BE2C (cell line): ENCODE results near the gene OVCH1.
A peak's percentile ranks its signal among the peaks of the same experiment; 100 is the strongest.

ENCODE experiments used
- DNase-seq: peaks from one replicate; pipeline ENCODE4 v3.0.0-alpha.2; 2020
- H3K27me3 ChIP-seq: fragments of 250-450 bp; sonication (Bioruptor Pico); 2 replicates; pipeline ENCODE4 v1.5.1; 2020; ENCODE audit warnings: mild to moderate bottlenecking
- H3K36me3 ChIP-seq: fragments of 250-450 bp; sonication (Bioruptor Pico); 2 replicates; pipeline ENCODE4 v1.5.1; 2020; ENCODE audit warnings: mild to moderate bottlenecking
- H3K4me1 ChIP-seq: fragments of 250-450 bp; sonication (Bioruptor Pico); 2 replicates; pipeline ENCODE4 v1.5.1; 2020
- H3K4me3 ChIP-seq: 2 replicates; pipeline ENCODE4 v1.5.1; 2011; ENCODE audit warnings: low read depth, low read length
- H3K9me3 ChIP-seq: fragments of 250-450 bp; sonication (Bioruptor Pico); 2 replicates; pipeline ENCODE4 v1.5.1; 2020
- CTCF ChIP-seq: IDR thresholded peaks from 2 replicates; pipeline ENCODE4 v1.5.1; 2012; ENCODE audit warnings: mild to moderate bottlenecking, low read depth, low read length

The OVCH1 gene

DNA sequence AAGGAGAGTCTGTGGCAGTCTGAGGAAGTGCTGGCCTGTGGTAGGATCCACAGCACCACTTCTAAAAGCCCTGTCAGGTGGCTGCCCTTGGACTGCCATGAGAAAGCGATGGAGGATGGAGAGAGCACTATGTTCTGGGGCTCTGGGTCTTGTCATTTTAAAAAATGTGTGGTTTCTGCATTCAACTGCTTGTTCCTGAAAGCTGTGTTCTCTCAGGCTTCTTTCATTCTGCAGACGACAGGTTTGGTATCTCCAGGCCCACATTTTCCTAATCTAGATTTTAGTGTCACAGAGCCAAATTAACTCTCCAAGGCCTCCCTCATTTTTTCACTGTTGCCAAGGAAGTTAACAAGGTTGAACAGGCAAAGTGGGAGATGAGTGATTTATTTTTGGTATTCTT, 10.5 kb downstream of the OVCH1 start:
- H3K4me1 ChIP-seq: no peaks in the 10 kb centered on the region
- peaks cover 7% of the 10 kb centered on the region for H3K27me3 ChIP-seq
- H3K9me3 ChIP-seq: no peaks in the 10 kb centered on the region
- H3K36me3 ChIP-seq: no peaks in the 10 kb centered on the region
- no peak for TF ChIP-seq CTCF
- DNase-seq: no peak
- no peak overlapping the region for H3K4me3 ChIP-seq

- no peak for TF ChIP-seq CTCF
- H3K9me3 ChIP-seq: no peaks in the 10 kb centered on the region
- H3K4me1 ChIP-seq: no peaks in the 10 kb centered on the region; the same call in 1 of the 2 replicates
- no peaks in the 10 kb centered on the region for H3K27me3 ChIP-seq
- no peak overlapping the region for H3K4me3 ChIP-seq
- DNase-seq: no peak
- no peaks in the 10 kb centered on the region for H3K36me3 ChIP-seq
Measured at GRCh38 chr12:29463198-29463597, 34.3 kb downstream of the OVCH1 start.

GRCh38 chr12:29460082-29460481, 37.4 kb downstream of the OVCH1 start:
- Histone ChIP-seq H3K4me3 (no peak overlapping the region), H3K36me3 (no peaks in the 10 kb centered on the region), H3K4me1 (no peaks in the 10 kb centered on the region; the same call in 1 of the 2 replicates), H3K27me3 (no peaks in the 10 kb centered on the region), H3K9me3 (no peaks in the 10 kb centered on the region)
- DNase-seq: no peak
- TF ChIP-seq CTCF: no peak

DNA sequence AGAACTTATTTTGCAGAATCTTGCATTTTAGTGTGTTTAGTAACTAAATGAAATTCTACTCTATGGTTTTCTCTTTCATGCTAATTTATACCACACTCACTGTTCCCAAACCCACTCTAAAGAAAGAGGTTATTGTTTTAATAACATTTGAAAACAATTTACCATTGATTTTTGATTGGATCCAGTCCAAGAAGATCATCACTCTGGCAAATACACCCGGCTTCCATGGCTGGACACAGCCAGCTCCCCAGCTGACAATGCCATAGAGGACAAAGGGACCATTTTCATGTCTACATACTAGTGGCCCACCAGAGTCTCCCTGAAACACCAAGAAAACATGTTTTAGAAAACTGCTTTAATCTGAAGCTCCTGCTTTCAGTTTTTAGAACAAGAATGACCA, 42.4 kb downstream of the OVCH1 start:
- no peaks in the 10 kb centered on the region for H3K9me3 ChIP-seq
- H3K27me3 ChIP-seq: no peaks in the 10 kb centered on the region
- H3K4me3 ChIP-seq: no peak overlapping the region
- H3K4me1 ChIP-seq: no peaks in the 10 kb centered on the region; the same call in 1 of the 2 replicates
- TF ChIP-seq CTCF: no peak
- no peaks in the 10 kb centered on the region for H3K36me3 ChIP-seq
- DNase-seq: peak; percentile 8

GRCh38 chr12:29451888-29452287, 45.6 kb downstream of the OVCH1 start:
- TF ChIP-seq CTCF: no peak
- H3K36me3 ChIP-seq: no peaks in the 10 kb centered on the region
- DNase-seq: no peak
- H3K9me3 ChIP-seq: no peaks in the 10 kb centered on the region
- no peaks in the 10 kb centered on the region for H3K4me1 ChIP-seq
- no peaks in the 10 kb centered on the region for H3K27me3 ChIP-seq
- H3K4me3 ChIP-seq: no peak overlapping the region

DNA sequence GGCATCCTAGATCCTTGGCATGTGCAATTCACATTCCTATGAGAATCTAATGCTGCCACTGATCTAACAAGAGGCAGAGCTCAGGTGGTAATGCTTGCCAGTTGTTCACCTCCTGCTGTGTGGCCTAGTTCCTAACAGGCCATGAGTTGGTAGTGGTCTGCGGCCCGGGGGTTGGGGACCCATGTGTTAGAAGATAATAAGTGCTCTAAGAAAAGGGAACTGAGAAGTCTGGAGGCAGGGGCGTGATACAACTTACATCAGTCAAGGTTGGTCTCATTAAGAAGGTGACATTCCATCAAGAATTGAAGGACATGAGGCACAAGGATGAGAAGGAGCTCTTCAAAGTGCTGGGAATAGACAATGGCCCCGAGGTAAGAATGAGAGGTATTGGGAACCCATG, 49.3 kb downstream of the OVCH1 start:
- DNase-seq: no peak
- TF ChIP-seq CTCF: no peak
- no peak overlapping the region for H3K4me3 ChIP-seq
- no peaks in the 10 kb centered on the region for H3K9me3 ChIP-seq
- no peaks in the 10 kb centered on the region for H3K4me1 ChIP-seq
- H3K36me3 ChIP-seq: no peaks in the 10 kb centered on the region
- H3K27me3 ChIP-seq: no peaks in the 10 kb centered on the region
